ENCODE measurements around the gene COX15. TPM values are rescaled to one million over a fixed set of nuclear protein-coding genes. Genes with fewer than 3 reads are reported as not detected.

COX15 gene
- total and polyA plus RNA-seq, 8 donors, result 5.8 to 18.4 (median 15.5) TPM

- Histone ChIP-seq H3K9me3 (no peaks in the 10 kb centered on the region), H3K27me3 (no peaks in the 10 kb centered on the region), H3K36me3 (no peaks in the 10 kb centered on the region), H3K4me1 (peaks cover 9 to 18% (median 12%) of the 10 kb centered on the region in 3 donors), H3K4me3 (peak overlapping the region in 2 of 4 donors; percentile 74 to 86), H3K27ac (no peak overlapping the region)
- no peak for TF ChIP-seq CTCF (IDR thresholded peaks at IDR 0.05)
- 80 to 81% methylated on average over 8 of the region's 8 CpGs for WGBS, 2 donors
- ATAC-seq, result no peak
- no peak for DNase-seq
- intact Hi-C loops (cut with DNase I), result no loop called here
- FAIRE-seq, result no peak
Measured at GRCh38 chr10:99733366-99733765, 1.4 kb upstream of the COX15 start.

- Histone ChIP-seq H3K27me3 (no peaks in the 10 kb centered on the region), H3K9me3 (no peaks in the 10 kb centered on the region), H3K4me3 (peak overlapping the region; percentile 73 to 91 (median 80)), H3K4me1 (peaks cover 9 to 18% (median 12%) of the 10 kb centered on the region in 3 donors), H3K27ac (peak overlapping the region; percentile 85 to 96 (median 90)), H3K36me3 (peaks cover 0 to 5% (median 5%) of the 10 kb centered on the region in 3 donors)
- ATAC-seq (peak in 2 of 4 donors; percentile 12 to 30), DNase-seq (no peak), FAIRE-seq (no peak)
- TF ChIP-seq CTCF (IDR thresholded peaks at IDR 0.05), result no peak
- 2% methylated on average over 16 of the region's 16 CpGs for WGBS, 2 donors
- intact Hi-C loops (cut with DNase I), result no loop called here
Measured at GRCh38 chr10:99731306-99732032, 458 bp downstream of the COX15 start.

GRCh38 chr10:99730026-99730425 lies 1.9 kb downstream of the COX15 start:
- FAIRE-seq (no peak), ATAC-seq (no peak), DNase-seq (no peak)
- Histone ChIP-seq H3K4me1 (peaks cover 9 to 18% (median 12%) of the 10 kb centered on the region in 3 donors), H3K4me3 (no peak overlapping the region), H3K9me3 (no peaks in the 10 kb centered on the region), H3K27ac (no peak overlapping the region), H3K36me3 (peaks cover 0 to 20% (median 5%) of the 10 kb centered on the region in 3 donors), H3K27me3 (no peaks in the 10 kb centered on the region)
- TF ChIP-seq CTCF (IDR thresholded peaks at IDR 0.05), result no peak
- WGBS, 2 donors, result 86 to 88% methylated on average over 1 of the region's 1 CpG
- intact Hi-C loops (cut with DNase I), result no loop called here

- intact Hi-C loops (cut with DNase I), result no loop called here
Measured at GRCh38 chr10:99720387-99720786, 11.5 kb downstream of the COX15 start.

More at GRCh38 chr10:99720387-99720786, 11.5 kb downstream of the COX15 start:
- Histone ChIP-seq H3K4me1 (no peaks in the 10 kb centered on the region), H3K27me3 (no peaks in the 10 kb centered on the region), H3K9me3 (no peaks in the 10 kb centered on the region), H3K27ac (no peak overlapping the region), H3K36me3 (peaks cover 0 to 59% (median 29%) of the 10 kb centered on the region in 3 donors), H3K4me3 (no peak overlapping the region)
- WGBS, 2 donors, result 62 to 66% methylated on average over 2 of the region's 2 CpGs
- DNase-seq (no peak), ATAC-seq (no peak), FAIRE-seq (no peak)
- TF ChIP-seq CTCF (IDR thresholded peaks at IDR 0.05), result no peak
